BE2C (cell line): ENCODE measurements around the gene SRCIN1.
A peak's percentile ranks its signal among the peaks of the same experiment; 100 is the strongest.

ENCODE experiments used
- DNase-seq: peaks from one replicate; pipeline ENCODE4 v3.0.0-alpha.2; 2020
- H3K27me3 ChIP-seq: fragments of 250-450 bp; sonication (Bioruptor Pico); 2 replicates; pipeline ENCODE4 v1.5.1; 2020; ENCODE audit warnings: mild to moderate bottlenecking
- H3K36me3 ChIP-seq: fragments of 250-450 bp; sonication (Bioruptor Pico); 2 replicates; pipeline ENCODE4 v1.5.1; 2020; ENCODE audit warnings: mild to moderate bottlenecking
- H3K4me1 ChIP-seq: fragments of 250-450 bp; sonication (Bioruptor Pico); 2 replicates; pipeline ENCODE4 v1.5.1; 2020
- H3K4me3 ChIP-seq: 2 replicates; pipeline ENCODE4 v1.5.1; 2011; ENCODE audit warnings: low read depth, low read length
- H3K9me3 ChIP-seq: fragments of 250-450 bp; sonication (Bioruptor Pico); 2 replicates; pipeline ENCODE4 v1.5.1; 2020
- TF ChIP-seq, protein P1 (sequence below): IDR thresholded peaks from 2 replicates; pipeline ENCODE4 v1.5.1; 2012; ENCODE audit warnings: mild to moderate bottlenecking, low read depth, low read length

SRCIN1 gene

DNA sequence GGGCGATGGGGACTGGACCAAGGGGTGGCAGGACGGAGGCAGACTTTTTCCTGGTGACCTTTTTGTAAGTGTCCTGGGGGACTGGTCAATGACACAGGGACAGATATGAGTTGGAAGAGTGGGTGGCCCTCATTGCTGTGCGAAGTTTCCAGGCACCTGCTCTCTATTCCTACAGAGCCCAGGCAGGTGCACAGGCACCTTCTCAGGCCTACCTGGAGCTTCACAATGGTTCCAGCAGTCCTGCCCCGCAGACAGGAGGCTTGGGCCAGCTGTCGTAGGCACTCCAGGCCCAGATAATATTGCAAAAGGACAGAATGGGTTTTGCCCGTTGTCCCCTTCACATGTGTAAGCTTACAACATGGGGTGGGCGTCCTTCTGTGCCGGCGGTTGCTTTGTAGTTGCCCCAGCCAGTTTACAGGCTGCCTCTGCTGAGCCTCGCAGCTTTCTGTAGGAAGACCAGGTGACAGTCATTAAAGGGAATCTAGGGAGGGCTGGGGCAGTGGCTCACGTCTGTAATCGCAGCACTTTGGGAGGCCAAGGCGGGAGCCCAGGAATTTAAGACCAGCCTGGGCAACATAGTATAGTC lies 93.2 kb downstream of the SRCIN1 start:
- Histone ChIP-seq H3K4me1 (no peaks in the 10 kb centered on the region), H3K9me3 (no peaks in the 10 kb centered on the region), H3K27me3 (no peaks in the 10 kb centered on the region), H3K36me3 (no peaks in the 10 kb centered on the region; the same call in 1 of the 2 replicates), H3K4me3 (no peak overlapping the region)
- no peak for DNase-seq
- TF ChIP-seq, protein P1, sequence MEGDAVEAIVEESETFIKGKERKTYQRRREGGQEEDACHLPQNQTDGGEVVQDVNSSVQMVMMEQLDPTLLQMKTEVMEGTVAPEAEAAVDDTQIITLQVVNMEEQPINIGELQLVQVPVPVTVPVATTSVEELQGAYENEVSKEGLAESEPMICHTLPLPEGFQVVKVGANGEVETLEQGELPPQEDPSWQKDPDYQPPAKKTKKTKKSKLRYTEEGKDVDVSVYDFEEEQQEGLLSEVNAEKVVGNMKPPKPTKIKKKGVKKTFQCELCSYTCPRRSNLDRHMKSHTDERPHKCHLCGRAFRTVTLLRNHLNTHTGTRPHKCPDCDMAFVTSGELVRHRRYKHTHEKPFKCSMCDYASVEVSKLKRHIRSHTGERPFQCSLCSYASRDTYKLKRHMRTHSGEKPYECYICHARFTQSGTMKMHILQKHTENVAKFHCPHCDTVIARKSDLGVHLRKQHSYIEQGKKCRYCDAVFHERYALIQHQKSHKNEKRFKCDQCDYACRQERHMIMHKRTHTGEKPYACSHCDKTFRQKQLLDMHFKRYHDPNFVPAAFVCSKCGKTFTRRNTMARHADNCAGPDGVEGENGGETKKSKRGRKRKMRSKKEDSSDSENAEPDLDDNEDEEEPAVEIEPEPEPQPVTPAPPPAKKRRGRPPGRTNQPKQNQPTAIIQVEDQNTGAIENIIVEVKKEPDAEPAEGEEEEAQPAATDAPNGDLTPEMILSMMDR: no peak

DNA sequence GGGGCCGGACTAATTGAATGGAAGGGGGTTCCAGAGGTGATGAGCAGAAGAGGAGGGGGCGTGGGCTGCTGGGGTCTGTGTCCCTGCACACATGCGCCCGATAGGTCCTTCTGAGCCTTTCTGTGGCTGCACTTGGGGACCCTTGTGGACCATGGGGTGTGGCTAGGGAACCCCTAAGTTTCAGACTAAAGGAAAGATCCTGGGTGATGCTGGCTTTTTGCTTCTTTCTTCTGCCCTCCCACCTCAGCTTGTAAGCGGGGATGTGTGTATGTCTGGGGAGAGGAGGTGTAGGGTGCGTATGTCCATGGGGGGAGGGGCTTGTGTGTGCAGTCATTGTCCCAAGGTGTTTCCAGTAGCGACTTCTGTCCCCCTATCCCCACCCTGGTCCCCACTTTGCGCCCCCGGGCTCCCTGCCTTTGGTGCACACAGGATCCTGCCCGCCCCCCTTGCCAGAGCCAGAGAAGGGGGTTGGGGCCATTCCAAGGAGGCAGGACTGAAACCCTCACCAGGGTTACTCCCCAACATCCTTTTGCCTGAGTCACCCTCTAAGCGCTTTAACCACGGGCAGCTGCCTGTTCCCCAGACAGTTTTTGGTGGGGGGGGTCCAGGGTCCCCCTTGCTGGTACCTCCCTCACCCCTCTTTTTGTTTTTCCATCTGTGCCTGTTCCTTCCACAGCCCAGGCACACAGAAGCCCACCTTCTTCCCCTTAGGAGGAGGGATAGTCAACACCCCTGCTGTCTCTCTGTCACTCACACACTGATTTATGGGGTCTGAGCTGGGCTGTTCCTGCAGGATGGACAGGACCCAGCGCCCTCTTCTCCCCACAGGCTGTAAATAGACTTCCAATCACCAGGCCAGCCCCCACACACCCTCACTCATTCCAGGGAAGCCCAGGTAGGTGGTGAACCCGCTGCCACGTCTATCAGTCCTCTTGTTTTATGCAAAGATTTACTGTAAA lies 94.3 kb downstream of the SRCIN1 start:
- TF ChIP-seq, protein P1: no peak
- DNase-seq: no peak
- Histone ChIP-seq H3K27me3 (no peaks in the 10 kb centered on the region), H3K9me3 (no peaks in the 10 kb centered on the region), H3K4me3 (peak overlapping the region; percentile 58), H3K36me3 (no peaks in the 10 kb centered on the region; the same call in 1 of the 2 replicates), H3K4me1 (no peaks in the 10 kb centered on the region)

DNA sequence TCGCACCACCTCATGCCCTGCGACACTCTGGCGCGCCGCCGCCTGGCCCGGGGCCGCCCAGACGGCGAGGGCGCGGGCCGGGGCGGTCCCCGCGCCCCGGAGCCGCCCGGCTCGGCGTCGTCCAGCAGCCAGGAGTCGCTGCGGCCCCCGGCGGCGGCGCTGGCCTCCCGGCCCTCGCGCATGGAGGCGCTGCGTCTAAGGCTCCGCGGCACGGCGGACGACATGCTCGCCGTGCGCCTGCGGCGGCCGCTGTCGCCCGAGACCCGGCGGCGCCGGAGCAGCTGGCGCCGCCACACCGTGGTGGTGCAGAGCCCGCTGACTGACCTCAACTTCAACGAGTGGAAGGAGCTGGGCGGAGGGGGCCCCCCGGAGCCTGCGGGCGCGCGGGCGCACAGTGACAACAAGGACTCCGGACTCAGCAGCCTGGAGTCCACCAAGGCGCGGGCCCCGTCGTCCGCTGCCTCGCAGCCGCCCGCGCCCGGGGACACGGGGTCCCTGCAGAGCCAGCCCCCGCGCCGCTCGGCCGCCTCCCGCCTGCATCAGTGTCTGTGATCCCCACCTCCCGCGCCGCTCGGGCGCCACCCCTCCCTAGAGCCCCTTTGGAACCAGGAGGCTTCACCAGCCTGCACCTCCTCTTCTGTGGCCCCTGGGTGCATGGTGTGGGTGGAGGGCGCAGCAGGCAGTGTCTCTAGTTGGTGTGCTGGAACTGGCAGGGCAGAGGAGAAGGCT lies 95.2 kb downstream of the SRCIN1 start:
- Histone ChIP-seq H3K27me3 (no peaks in the 10 kb centered on the region), H3K9me3 (no peaks in the 10 kb centered on the region), H3K4me1 (no peaks in the 10 kb centered on the region), H3K4me3 (peak overlapping the region; percentile 58), H3K36me3 (no peaks in the 10 kb centered on the region; the same call in 1 of the 2 replicates)
- peak; percentile 80 for DNase-seq
- TF ChIP-seq, protein P1: no peak; the same call in 1 of the 2 replicates

DNA sequence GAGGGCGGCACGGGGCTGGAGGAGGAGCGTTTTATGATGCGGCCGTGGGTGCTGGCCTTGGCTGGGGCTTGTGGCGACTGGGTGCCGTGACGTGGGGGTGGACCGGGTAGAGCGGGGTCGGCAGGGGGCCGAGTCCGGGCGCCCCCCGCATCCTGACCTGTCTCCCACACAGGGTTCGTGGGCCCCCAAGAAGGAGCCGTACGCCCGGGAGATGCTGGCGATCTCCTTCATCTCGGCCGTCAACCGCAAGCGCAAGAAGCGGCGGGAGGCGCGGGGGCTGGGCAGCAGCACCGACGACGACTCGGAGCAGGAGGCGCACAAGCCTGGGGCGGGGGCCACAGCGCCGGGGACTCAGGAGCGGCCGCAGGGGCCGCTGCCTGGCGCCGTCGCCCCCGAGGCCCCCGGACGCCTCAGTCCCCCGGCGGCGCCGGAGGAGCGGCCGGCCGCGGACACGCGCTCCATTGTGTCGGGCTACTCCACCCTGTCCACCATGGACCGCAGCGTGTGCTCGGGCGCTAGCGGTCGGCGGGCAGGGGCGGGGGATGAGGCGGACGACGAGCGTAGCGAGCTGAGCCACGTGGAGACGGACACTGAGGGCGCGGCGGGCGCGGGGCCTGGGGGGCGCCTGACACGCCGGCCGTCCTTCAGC lies 95.9 kb downstream of the SRCIN1 start:
- TF ChIP-seq, protein P1: no peak
- H3K27me3 ChIP-seq: no peaks in the 10 kb centered on the region
- H3K4me1 ChIP-seq: no peaks in the 10 kb centered on the region
- H3K36me3 ChIP-seq: no peaks in the 10 kb centered on the region; the same call in 1 of the 2 replicates
- no peaks in the 10 kb centered on the region for H3K9me3 ChIP-seq
- peak overlapping the region; percentile 55 for H3K4me3 ChIP-seq
- peak; percentile 59 for DNase-seq

DNA sequence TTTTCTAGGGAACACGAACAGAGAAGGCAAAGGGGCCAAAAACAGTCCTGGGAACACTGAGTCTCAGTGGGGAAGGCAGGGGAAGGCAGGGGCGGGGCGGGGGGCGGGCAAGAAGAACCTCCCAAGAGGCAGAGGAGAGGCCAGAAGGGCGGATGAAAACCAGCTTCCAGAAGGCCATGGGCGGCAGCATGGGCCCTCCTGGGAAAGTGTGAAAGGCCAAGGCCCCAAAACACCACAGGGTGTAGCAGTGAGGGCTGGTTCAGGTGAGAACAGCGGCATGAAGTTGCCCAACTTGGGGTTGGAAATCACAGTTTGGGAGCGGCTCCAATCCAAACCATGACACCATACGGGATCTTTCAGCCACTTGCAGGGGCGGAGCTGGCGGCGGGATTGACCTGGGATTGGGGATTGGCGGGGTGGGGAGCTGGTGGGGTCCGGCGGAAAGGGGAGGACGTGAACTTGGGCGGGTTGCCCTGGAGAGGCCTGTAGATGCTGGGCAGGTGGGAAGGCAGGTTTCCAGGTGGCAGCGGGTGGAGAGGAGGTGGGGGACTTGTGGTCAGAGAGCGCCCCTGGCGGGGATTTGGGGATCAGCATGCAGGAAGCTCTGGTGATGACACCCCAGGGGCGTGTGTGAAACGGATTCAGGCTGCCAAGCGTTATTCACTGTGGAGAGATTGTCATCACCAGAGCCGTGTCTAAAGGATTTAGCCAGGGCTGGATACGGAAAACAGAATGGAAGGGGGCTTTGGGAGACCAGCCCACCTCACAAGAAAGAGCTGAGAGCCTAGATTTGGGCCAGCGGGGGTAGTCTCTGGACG lies 96.6 kb downstream of the SRCIN1 start:
- Histone ChIP-seq H3K4me1 (no peaks in the 10 kb centered on the region), H3K36me3 (no peaks in the 10 kb centered on the region; the same call in 1 of the 2 replicates), H3K27me3 (no peaks in the 10 kb centered on the region), H3K9me3 (no peaks in the 10 kb centered on the region), H3K4me3 (peak overlapping the region; percentile 55)
- DNase-seq: peak; percentile 95
- TF ChIP-seq, protein P1: peak; percentile 92
